ENCODE measurements around the gene EFNA2.

- TF ChIP-seq POLR2A (IDR thresholded peaks at IDR 0.05) = no peak
- peak in 1 of 3 donors; percentile 20 for TF ChIP-seq POLR2AphosphoS5 (IDR thresholded peaks at IDR 0.05)
- TF ChIP-seq CTCF (IDR thresholded peaks at IDR 0.05) = peak; percentile 64 to 83 (median 65)
Measured at GRCh38 chr19:1315470-1316166, 29.9 kb downstream of the EFNA2 start.
